CD4-positive, alpha-beta T cell treated with Interleukin-4 for 1 hour (primary cell): ENCODE measurements around the gene TGFB1.
A peak's percentile ranks its signal among the peaks of the same experiment; 100 is the strongest.
"Not testable (repeated sequence)": the region's sequence is repeated elsewhere in the genome, so short reads cannot be mapped to it uniquely, and the experiment has no call there.

ENCODE experiments used
- DNase-seq, 2 donors: peaks; one replicate each; pipeline ENCODE4 v3.0.0-alpha.2; 2020 to 2022

Gene TGFB1

DNA sequence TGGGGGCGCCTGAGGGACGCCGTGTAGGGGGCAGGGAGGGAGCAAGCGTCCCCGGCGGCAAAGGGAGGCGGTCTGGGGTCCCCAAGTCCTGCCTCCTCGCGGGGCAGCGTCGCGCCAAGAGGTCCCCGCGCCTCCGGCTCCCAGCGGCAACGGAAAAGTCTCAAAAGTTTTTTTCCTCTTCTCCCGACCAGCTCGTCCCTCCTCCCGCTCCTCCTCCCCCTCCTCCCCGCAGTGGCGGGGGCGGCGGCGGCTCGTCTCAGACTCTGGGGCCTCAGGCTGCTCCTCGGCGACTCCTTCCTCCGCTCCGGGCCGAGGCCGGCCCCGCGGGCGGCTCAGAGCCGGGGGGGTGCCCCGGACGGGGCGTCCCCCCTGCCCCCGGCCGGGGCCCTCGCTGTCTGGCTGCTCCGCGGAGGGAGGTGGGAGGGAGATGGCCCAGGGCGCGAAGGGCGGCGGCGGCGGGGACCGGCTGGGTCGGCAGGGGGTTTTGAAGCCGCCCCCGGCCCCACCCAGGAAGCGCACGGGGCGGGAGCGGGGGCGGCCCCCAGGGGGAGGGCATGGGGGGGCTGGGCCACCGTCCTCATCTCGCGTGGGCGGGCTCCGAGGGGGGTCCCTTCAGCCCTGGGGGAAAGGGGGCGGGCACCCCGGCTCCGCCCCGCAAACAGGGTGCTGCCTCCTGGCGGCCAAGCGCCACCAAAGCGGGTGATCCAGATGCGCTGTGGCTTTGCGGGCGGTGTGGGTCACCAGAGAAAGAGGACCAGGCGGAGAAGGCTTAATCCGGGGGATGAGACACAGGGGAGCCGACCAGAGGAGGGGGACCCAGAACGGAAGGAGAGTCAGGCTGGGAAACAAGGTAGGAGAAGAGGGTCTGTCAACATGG, at the start of gene TGFB1:
Gene TGFB1, minus strand, starts transcription at position 457 of the 877 bp plus-strand sequence. CDS start 878 bp downstream, outside the sequence.
- peak; percentile 96 for DNase-seq

DNA sequence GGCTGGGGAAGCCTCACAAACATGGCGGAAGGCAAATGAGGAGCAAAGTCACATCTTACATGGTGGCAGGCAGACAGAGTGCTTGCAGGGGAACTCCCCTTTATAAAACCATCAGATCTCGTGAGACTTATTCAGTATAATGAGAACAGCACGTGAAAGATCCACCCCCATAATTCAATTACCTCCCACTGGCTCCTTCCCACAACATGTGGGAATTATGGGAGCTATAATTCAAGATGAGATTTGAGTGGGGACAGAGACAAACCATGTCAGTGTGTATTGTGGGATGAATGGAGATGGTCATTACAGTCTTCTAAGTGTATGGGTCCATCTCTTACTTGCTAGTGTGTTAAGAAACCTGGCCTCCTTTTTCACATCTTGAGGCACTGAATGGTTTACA, 48.3 kb upstream of the TGFB1 start:
- DNase-seq, result no peak

DNA sequence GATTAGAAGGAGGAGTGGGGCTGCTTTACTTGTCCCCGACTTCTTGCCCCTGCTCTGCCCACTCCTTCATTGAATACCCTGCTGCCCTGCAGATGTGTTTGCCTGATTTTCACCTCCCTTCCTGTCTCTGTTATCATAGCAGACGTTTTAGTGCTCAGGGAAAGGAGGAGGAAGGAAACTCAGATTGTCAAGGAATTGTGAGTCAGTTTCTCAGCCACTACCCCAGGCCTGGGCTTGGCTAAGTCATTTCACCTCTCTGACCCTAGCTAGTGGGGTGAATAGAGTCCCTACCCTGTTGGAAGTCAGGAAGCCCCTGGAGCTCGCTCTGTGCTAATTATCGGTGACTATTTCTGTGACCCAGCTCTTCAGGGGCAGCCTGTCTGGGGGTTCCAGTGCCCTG, 47.8 kb upstream of the TGFB1 start:
- no peak for DNase-seq

DNA sequence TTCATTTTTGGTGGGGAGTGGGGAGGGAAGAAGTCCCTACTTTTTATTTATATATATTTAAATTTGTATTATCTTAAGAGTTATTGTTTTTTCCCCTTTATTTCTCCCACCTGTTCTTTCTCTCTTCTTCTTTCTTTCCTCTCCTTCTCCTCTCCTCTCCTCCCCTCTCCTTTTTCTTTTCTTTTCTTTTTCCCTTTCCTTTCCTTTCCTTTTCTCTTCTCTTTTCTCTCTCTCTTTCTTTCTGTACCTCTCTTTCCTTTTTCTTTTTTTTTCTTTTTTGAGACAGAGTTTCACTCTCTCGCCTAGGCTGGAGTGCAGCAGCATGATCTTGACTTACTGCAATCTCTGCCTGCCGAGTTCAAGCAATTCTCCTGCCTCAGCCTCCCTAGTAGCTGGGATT, 45.8 kb upstream of the TGFB1 start:
- DNase-seq, result no peak

DNA sequence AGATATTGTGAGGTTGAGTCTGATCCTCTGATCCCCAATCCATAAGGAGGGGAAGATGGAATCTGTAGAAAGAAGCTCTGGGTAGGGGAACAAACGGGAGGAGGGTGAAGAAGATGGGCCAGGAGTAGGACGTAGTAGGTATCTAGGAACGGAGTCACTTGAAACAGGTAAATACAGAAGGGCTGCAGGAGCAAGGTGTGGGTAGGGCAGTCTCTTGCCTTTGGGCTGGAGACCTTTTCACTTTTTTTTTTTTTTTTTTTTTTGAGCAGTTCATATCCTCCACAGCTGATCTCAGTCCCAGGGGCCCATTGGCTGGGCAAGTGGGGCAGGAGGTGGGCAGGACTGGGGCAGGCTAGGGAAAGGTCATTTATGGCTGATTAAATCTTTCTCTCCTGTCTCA, 45.4 kb upstream of the TGFB1 start:
- DNase-seq, result no peak

DNA sequence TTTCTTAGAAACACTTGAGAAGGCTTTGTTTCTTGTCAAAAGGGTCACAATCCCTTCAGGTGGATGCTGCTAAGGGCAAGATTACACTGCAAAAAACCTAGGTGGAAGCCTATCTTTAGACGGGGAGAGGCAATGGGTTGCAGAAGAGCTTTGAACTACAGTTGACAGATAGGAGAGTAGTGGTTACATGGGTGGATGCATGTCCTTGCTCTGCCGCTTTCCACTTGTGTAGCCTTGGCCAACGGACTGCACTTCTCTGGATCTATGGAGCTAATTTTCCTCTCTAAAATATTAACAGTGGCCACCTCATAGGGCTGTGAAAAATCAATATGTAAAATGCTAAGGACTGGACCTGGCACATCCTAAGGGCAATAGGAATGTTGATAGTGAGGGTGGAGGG, 44.9 kb upstream of the TGFB1 start:
- DNase-seq, result no peak

DNA sequence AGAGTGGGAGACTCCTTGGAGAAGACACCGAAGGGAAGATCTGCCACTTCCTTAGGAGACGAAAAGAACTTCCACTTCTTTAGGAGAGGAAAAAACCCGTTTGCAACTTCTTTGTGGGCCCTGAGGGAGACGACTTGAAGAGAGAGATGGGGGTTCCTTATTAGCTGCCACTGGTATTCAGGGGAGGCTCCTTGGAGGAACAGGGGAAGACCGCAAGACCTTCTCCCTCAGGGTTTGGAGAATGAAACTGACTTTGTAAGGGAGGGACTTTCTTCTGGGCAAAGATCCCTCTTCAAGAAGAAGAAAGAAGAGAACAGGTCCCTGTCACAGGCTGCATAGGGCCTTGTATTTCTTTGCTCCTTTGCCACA, 44.3 kb upstream of the TGFB1 start:
- DNase-seq, result no peak

DNA sequence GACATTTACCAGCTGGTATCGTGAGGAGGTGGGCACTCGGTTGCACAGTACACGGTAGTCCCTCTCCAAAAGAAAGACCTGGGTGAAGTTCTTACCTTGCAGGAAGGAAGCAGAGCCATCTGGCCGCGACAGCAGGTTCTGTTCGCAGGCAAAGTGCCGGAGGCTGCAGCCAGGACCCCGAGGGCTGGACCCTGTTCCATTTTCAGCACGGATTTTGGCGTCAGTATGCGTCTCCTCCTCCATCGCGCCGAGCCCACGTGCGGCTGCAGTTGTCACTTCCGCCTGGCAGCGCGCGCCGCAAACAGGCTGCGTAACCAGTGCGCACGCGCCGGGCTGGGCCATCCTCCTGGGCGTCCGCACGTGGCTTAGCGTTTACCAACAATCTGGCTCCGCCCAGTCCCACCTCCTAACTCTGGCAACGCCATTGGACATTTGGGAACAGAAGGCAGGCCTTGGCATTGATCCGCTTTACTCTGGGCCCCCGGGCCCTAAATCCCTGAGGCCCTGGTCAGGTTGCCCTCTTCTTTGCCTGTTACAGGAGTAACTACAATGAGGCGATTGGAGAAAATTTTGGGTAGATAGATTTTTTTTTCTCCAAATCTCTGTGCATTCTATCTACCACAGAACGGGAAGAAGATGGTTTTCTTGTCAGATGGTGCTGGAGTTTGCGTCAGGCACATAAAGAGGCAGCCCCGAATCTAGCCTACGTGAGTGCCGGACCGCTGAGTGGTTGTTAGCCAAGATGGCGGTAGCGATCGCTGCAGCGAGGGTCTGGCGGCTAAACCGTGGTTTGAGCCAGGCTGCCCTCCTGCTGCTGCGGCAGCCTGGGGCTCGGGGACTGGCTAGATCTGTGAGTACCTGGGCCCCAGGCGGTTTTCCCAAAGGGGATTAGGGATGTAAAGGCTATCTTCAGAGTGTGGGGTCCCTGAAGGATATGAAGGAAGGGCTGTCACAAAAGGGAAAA, 43.6 kb upstream of the TGFB1 start, which contains the start of the genes BCKDHA and EXOSC5:
Gene BCKDHA, plus strand, starts transcription at position 733 of the 964 bp plus-strand sequence. Its CDS starts 10 bp downstream, at position 743.
Gene EXOSC5, minus strand, starts transcription at position 274 of the 964 bp plus-strand sequence. Its CDS starts 31 bp downstream, at position 243.
- DNase-seq, result peak; percentile 100

DNA sequence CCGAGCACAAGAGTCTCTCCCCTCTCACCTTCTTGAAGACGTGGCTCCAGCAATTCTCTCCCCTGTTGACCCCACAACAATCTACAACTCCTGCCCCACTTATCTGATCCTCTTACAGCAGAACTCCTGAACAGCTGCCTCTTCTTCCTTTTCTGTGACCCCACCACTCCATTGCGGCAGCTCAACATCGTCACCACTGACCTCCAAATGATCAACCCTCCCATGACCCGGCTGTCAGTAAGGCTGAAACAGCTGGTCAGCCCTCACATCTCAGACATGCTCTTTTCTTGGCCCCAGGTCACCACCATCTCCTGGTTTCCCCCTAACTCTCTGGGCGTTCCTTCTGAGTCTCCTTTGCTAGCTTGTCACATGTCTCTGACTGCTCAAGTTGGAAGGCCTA, 41.6 kb upstream of the TGFB1 start:
- no peak for DNase-seq

DNA sequence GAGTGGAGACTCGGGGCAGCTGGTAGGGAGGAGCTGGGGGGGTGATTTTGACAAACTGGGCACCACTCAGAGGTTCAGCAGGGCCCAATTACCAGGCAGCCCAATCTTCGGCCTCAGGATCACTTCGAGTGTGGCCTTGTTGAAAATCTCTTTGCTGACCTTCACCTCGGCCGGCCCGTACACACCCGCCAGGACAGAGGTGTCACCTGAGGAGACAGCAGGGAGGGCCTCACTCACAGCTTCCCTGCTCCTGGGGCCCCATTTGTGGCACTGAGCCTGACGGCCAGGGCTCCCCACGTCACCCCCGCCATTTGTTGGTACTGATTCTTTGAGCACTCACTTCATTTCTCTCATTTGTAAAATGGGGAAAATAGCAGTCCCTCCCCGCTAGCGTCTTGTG, 39.1 kb upstream of the TGFB1 start:
- no peak for DNase-seq

DNA sequence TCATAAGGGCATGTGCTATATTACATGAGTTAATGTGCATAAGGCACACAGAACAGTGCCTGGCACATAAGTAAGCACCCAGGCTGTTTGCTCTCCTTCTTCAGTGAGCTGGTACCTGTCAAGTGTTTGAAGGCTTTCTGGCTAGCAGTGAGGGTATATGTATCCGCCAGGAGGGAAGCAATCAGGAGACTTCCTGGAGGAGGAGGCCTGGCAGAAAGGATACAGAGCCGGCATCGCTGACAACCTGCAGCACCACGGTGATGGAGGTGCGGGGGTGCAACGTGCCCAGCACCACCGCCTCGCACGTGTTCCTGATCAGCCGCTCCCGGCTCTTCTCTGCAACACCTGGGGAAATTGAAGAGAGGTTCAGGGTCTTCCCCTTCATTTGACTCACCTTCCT, 37.9 kb upstream of the TGFB1 start:
- DNase-seq, result no peak

DNA sequence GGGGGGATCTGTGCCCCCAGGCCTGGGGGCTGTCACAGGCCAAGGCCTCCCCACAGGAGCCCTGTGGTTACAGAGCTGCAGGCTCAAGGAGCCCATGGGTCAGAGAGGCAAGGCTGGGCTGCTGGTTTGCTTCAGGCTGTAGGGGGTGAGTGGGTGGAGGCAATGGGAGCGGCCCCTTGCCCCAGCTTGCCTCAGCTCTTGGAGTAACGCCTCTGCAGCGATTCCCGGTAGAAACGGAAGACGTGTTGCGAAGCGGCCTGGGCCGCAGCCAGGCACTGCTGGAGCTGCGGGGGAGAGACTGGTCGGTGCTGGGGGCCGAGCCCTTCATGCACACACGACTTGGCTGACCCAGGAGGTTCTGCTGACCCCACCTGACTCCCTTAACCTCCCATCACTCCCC, 32.7 kb upstream of the TGFB1 start:
- DNase-seq, result no peak

DNA sequence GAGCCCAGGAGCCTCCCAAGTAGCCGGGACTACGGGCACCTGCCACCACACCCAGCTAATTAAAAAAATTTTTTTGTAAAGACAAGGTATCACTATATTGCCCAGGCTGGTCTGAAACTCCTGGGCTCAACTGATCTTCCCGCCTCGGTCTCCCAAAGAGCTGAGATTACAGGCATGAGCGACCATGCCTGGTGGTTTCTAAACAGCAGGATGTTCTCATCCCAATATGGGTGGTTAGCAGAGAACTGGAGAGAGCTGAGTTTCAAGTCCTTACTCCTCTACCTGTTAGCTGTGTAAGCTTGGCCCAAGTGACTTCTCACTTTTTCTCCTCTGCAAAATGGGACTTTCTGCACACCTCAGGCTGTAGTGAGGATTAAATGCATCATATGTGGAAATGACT, 30.6 kb upstream of the TGFB1 start:
- no peak for DNase-seq

DNA sequence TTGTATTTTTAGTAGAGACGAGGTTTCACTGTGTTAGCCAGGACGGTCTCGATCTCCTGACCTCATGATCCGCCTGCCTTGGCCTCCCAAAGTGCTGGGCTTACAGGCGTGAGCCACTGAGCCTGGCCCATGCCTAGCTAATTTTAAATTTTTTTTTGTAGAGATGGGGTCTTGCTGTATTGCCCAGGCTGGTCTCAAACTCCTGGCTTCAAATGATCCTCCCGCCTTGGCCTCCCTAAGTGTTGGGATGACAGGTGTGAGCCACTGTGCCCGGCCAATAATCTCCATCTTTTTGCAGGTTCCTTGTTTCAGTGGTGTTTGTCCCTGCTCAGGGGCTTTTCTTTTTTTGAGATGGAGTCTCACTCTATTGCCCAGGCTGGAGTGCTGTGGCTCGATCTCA, 27.8 kb upstream of the TGFB1 start:
- not testable (repeated sequence) for DNase-seq

DNA sequence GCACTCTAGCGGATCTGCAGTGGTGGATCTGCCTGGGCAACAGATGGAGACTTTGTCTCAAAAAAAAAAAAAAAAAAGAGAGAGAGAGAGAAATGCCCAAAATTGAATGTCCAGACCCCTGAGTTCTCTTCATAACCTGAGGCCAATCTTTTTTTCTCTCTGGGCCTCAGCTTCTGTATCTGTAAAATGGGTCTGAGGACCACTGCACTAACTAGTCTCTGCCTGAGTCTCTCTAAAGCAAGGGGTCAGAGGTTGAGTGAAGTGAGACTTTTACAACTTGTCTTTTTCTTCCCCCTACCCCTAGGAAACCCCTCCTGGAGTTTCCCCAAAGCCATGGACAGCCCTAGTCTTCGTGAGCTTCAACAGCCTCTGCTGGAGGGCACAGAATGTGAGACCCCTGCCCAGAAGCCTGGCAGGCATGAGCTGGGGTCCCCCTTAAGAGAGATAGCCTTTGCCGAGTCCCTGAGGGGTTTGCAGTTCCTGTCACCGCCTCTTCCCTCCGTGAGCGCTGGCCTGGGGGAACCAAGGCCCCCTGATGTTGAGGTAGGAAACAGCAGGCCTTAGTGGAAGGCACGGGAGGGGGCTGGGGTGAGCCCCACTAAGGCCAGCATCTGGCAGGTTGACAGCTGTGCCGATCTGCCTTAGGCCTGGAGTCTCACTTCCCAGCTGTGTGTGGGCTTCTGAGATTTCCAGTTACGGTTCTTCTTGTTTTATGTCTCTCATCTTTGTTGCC, 24.4 kb upstream of the TGFB1 start:
- DNase-seq, result no peak

DNA sequence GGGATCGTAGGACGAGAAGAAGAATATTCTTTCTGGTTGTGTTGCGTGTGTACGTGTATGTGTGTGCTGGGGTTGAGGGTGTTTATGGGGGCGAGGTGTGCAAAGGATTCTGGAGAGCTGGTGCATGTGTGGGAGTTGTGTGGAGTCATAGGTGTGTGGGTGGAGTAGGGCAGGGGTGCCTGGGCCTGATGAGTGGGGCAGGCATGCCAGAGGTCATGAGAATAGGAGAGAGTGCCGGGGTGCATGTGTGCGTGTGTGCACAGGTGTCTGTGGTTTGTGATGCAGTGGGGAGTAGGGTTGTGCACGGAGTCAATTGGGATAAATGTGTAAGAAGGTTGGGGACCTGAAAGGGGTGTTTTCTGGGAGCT, 23.3 kb upstream of the TGFB1 start:
- no peak for DNase-seq

DNA sequence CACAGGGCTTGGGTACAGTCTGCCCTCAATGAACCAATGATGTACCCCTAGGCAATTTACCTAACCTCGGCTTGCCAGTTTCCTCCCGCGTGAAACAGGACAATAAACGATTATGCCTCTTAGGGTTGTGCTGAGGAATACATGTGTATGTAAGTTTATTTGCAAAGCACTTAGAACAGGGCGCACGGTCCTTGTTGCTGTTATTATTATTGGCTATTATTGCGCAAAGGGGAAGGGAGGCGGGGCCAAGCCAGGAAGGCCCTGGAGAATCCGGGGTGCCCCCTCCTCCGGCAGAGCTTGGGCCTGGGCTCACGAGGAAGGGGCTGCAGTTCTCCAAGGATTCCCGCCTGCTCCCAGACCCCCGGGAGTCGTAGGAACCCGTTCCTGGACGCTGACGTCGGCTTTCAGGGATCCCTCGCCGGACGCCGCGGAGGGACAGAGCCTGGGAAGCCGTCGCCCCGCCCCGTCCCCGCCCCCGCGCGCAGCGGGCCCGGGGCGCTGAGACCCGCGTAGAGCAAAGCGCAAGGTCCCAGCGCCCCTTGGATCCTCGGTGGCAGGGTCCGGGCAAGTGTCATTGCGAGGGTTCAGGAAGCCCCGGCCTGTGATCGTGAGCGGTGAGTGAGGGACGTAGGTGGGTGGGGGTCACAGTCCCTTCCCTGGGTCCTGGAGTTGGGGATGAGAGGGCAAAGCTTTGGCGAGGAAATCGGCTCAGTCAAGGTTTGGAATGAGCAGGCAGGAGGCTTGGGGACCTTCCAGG, 22.7 kb upstream of the TGFB1 start, which contains the start of gene TMEM91:
Gene TMEM91, plus strand, starts transcription at position 293 of the 757 bp plus-strand sequence. CDS start 1,777 bp downstream, outside the sequence.
- DNase-seq, result peak in 1 of 2 donors; percentile 33

DNA sequence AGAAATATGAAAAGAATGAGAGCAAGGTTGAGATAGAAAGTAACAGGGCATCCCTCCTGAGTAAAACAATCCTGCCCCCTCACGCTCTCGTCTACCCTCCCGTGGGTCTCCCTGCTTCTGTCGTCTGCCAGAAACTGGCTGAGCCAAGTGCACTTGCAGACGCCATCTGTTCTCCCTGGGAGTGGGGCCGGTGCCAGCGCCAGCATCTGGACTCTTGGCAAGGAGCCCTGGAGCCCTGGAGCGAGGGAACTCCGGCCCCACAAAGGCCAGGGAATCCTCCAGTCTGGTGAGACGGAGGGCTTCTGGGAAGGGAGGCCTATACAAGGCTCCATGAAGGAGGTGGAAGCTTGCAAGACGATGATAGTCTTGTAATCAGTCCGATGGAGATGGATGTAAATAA, 20.3 kb upstream of the TGFB1 start:
- no peak for DNase-seq

DNA sequence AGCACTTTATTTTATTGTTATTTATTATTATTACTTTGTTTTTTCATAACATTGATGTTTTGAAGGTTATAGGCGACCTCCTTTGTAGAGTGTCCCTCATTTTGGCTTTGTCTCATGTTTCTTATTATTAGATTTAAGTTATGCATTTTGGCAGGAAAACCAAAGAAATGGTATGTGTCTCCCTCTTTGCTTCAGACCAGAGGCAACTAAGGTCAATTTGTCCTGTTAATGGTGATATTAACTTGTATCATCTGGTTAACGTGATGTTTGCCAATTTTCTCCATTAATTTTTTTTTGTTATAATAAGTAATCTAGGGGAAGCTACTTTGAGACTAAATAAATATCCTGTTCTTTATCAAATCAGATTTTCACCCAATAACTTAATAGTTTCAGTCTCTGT, 18.8 kb upstream of the TGFB1 start:
- no peak for DNase-seq

DNA sequence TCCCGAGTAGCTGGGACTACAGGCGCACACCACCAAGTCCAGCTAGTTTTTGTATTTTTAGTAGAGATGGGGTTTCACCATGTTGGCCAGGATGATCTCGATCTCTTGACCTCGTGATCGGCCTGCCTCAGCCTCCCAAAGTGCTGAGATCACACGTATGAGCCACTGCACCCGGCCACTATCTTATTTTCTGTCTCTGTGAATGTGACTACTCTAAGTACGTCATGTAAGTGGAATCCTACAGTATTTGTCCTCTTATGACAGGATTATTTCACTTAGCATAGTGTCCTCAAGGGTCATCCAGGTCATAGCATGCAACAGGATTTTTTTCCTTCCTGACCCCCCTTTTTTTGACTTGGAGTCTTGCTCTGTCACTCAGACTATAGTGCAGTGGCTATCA, 17.8 kb upstream of the TGFB1 start:
- no peak for DNase-seq

DNA sequence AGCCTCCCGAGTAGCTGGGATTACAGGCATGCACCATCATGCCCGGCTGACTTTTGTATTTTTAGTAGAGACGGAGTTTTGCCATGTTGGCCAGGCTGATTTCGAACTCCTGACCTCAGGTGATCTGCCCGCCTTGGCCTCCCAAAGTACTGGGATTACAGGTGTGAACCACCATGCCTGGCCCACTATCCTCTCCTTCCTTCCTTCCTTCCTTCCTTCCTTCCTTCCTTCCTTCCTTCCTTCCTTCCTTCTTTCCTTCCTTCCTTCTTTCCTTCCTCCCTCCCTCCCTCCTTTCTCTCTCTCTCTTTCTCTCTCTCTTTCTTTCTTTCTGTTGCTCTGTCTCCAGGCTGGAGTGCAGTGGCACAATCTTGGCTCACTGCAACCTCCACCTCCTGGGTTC, 17.4 kb upstream of the TGFB1 start:
- not testable (repeated sequence) for DNase-seq

DNA sequence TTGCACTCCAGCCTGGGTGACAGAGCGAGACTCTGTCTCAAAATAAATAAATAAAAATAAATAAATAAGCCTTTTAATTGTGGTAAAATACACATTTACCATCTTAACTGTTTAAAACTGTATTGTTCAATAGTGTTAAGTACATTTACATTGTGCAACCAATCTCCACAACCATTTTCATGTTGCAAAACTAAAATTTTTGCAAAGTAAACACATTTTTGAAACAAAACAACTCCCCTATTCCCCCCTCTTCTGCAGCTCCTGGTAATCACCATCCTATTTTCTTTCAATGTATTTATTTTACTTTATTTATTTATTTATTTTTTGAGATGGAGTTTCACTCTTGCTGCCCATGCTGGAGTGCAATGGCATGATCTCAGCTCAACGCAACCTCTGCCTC, 16.0 kb upstream of the TGFB1 start:
- no peak for DNase-seq
